ENCODE measurements around the gene C9orf50. TPM values are rescaled to one million over a fixed set of nuclear protein-coding genes. Genes with fewer than 3 reads are reported as not detected.
"Not testable (repeated sequence)": the region's sequence is repeated elsewhere in the genome, so short reads cannot be mapped to it uniquely, and the experiment has no call there.

Gene C9orf50
- total RNA-seq, 4 donors from 2014 or later = 0.34 TPM; not detected in 3

- WGBS = 38% methylated on average over 19 of the region's 36 CpGs
Observed at GRCh38 chr9:129664746-129665388, 44.0 kb upstream of the C9orf50 start.

DNA sequence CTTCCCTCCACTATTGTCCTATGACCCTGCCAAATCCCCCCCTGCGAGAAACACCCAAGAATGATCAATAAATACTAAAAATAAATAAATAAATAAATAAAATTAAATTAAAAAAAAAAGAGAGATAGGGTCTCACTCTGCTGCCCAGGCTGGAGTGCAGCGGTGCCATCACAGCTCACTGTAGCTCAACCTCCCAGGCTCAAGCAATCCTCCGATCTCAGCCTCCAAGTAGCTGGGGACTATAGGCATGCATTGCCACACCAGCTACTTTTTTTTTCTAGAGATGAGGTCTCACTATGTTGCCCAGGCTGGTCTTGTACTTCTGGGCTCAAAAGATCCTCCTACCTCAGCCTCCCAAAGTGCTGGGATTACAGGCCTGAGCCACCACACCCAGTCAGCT is 41.3 kb upstream of the C9orf50 start:
- H3K36me3 ChIP-seq; H3K4me3 ChIP-seq; DNase-seq (ENCODE audit: extremely low spot score); intact Hi-C loops (cut with DNase I); H3K27ac ChIP-seq (replicated peaks in 1 of 4); H3K9me3 ChIP-seq: not testable (repeated sequence)
- Histone ChIP-seq H3K27me3 (peaks cover 0 to 39% (median 8%) of the 10 kb centered on the region in 4 donors), H3K4me1 (peaks cover 8 to 27% (median 22%) of the 10 kb centered on the region in 4 donors)
- WGBS = 79% methylated on average over 3 of the region's 3 CpGs

More at GRCh38 chr9:129664746-129665388, 44.0 kb upstream of the C9orf50 start:
- Histone ChIP-seq H3K27me3 (peaks cover 0 to 51% (median 8%) of the 10 kb centered on the region in 4 donors), H3K4me3 (peak overlapping the region; percentile 46 to 65 (median 56)), H3K4me1 (peaks cover 8 to 28% (median 22%) of the 10 kb centered on the region in 4 donors), H3K36me3 (no peaks in the 10 kb centered on the region), H3K27ac (replicated peaks in 1 of 4) (peak overlapping the region in 2 of 4 donors; percentile 10 to 25), H3K9me3 (no peaks in the 10 kb centered on the region)
- no peak for DNase-seq (ENCODE audit: extremely low spot score)
- intact Hi-C loops (cut with DNase I) = loop anchor here (5.0 kb wide), 1 partner anchor 52 kb away; no protein-coding TSS in a partner anchor
- TF ChIP-seq POLR2A (IDR thresholded peaks at IDR 0.05; ENCODE audit: low read depth) (no peak), EP300 (IDR thresholded peaks at IDR 0.05) (no peak)

- no peak for DNase-seq (ENCODE audit: extremely low spot score)
- intact Hi-C loops (cut with DNase I) = no loop called here
Observed at GRCh38 chr9:129661029-129661428, 40.1 kb upstream of the C9orf50 start.

GRCh38 chr9:129656795-129657390 is 36.0 kb upstream of the C9orf50 start:
- intact Hi-C loops (cut with DNase I) = no loop called here
- no peaks in the 10 kb centered on the region for H3K27me3 ChIP-seq

More at GRCh38 chr9:129661029-129661428, 40.1 kb upstream of the C9orf50 start:
- Histone ChIP-seq H3K27me3 (peaks cover 0 to 27% (median 4%) of the 10 kb centered on the region in 4 donors), H3K27ac (replicated peaks in 1 of 4) (no peak overlapping the region), H3K4me1 (peaks cover 5 to 15% (median 12%) of the 10 kb centered on the region in 4 donors), H3K4me3 (no peak overlapping the region), H3K9me3 (no peaks in the 10 kb centered on the region), H3K36me3 (no peaks in the 10 kb centered on the region)
- 60% methylated on average over 2 of the region's 2 CpGs for WGBS
- TF ChIP-seq, protein P1, sequence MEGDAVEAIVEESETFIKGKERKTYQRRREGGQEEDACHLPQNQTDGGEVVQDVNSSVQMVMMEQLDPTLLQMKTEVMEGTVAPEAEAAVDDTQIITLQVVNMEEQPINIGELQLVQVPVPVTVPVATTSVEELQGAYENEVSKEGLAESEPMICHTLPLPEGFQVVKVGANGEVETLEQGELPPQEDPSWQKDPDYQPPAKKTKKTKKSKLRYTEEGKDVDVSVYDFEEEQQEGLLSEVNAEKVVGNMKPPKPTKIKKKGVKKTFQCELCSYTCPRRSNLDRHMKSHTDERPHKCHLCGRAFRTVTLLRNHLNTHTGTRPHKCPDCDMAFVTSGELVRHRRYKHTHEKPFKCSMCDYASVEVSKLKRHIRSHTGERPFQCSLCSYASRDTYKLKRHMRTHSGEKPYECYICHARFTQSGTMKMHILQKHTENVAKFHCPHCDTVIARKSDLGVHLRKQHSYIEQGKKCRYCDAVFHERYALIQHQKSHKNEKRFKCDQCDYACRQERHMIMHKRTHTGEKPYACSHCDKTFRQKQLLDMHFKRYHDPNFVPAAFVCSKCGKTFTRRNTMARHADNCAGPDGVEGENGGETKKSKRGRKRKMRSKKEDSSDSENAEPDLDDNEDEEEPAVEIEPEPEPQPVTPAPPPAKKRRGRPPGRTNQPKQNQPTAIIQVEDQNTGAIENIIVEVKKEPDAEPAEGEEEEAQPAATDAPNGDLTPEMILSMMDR (IDR thresholded peaks at IDR 0.05) = no peak
- TF ChIP-seq EP300 (IDR thresholded peaks at IDR 0.05) (no peak), POLR2AphosphoS5 (IDR thresholded peaks at IDR 0.05) (no peak)

GRCh38 chr9:129655696-129656095 is 34.8 kb upstream of the C9orf50 start:
- Histone ChIP-seq H3K4me1 (peaks cover 0 to 9% (median 0%) of the 10 kb centered on the region in 4 donors), H3K9me3 (no peaks in the 10 kb centered on the region), H3K4me3 (no peak overlapping the region), H3K27me3 (no peaks in the 10 kb centered on the region), H3K27ac (replicated peaks in 1 of 4) (no peak overlapping the region), H3K36me3 (no peaks in the 10 kb centered on the region)
- WGBS = 75% methylated on average over 7 of the region's 7 CpGs
- DNase-seq (ENCODE audit: extremely low spot score) = no peak
- TF ChIP-seq, protein P1 (IDR thresholded peaks at IDR 0.05) = no peak
- TF ChIP-seq POLR2A (IDR thresholded peaks at IDR 0.05; ENCODE audit: low read depth) (no peak), POLR2AphosphoS5 (IDR thresholded peaks at IDR 0.05) (no peak), EP300 (IDR thresholded peaks at IDR 0.05) (no peak)
- intact Hi-C loops (cut with DNase I) = no loop called here

More at GRCh38 chr9:129656795-129657390, 36.0 kb upstream of the C9orf50 start:
- 72% methylated on average over 12 of the region's 12 CpGs for WGBS
- Histone ChIP-seq H3K9me3 (no peaks in the 10 kb centered on the region), H3K36me3 (no peaks in the 10 kb centered on the region), H3K27ac (replicated peaks in 1 of 4) (no peak overlapping the region), H3K4me3 (no peak overlapping the region), H3K4me1 (peaks cover 0 to 9% (median 0%) of the 10 kb centered on the region in 4 donors)
- TF ChIP-seq, protein P1 (IDR thresholded peaks at IDR 0.05) = no peak
- TF ChIP-seq EP300 (IDR thresholded peaks at IDR 0.05) = no peak
- TF ChIP-seq POLR2AphosphoS5 (IDR thresholded peaks at IDR 0.05) = no peak
- TF ChIP-seq POLR2A (IDR thresholded peaks at IDR 0.05; ENCODE audit: low read depth) = no peak
- DNase-seq (ENCODE audit: extremely low spot score) = no peak
